Lower leg skin (tissue), 3 donors: ENCODE data around the gene LMAN2.

Experiments used
- POLR2A ChIP-seq, 2 donors: fragments of 450-650 bp; IDR thresholded peaks; one replicate each; pipeline ENCODE4 v1.6.1; 2016 to 2017; ENCODE audit warnings: antibody characterized with exemption in 2 of 2, mild to moderate bottlenecking in 1 of 2, moderate library complexity in 1 of 2
- TF ChIP-seq, protein P1 (sequence below), 3 donors: fragments of 450-650 bp; IDR thresholded peaks; one replicate each; pipeline ENCODE4 v1.5.1; 2016; ENCODE audit warnings: antibody characterized with exemption in 3 of 3, mild to moderate bottlenecking in 3 of 3, moderate library complexity in 2 of 3

DNA sequence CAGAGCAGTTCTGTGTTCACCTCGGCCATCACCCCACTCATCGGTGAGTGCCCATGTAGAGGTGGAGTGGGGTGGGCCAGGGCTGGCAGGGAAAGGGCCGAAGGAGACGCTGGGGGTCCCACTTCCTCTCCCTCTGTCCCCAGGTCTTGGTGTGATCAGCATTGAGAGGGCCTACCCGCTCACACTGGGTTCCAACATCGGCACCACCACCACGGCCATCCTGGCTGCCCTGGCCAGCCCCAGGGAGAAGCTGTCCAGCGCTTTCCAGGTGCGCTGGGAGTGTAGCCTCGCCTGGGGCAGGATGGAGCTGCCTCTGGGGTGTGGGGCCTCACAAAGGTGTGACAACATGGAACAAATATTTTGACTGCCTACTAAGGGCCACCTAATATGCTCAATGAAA lies 45.3 kb upstream of the LMAN2 start:
- TF ChIP-seq, protein P1, sequence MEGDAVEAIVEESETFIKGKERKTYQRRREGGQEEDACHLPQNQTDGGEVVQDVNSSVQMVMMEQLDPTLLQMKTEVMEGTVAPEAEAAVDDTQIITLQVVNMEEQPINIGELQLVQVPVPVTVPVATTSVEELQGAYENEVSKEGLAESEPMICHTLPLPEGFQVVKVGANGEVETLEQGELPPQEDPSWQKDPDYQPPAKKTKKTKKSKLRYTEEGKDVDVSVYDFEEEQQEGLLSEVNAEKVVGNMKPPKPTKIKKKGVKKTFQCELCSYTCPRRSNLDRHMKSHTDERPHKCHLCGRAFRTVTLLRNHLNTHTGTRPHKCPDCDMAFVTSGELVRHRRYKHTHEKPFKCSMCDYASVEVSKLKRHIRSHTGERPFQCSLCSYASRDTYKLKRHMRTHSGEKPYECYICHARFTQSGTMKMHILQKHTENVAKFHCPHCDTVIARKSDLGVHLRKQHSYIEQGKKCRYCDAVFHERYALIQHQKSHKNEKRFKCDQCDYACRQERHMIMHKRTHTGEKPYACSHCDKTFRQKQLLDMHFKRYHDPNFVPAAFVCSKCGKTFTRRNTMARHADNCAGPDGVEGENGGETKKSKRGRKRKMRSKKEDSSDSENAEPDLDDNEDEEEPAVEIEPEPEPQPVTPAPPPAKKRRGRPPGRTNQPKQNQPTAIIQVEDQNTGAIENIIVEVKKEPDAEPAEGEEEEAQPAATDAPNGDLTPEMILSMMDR (IDR thresholded peaks at IDR 0.05), result no peak
- no peak for TF ChIP-seq POLR2A (IDR thresholded peaks at IDR 0.05)
